Activated CD4-positive, CD25-positive, alpha-beta regulatory T cell treated with anti-CD3 and anti-CD28 coated beads, Interleukin-2, amount 50 U/mL, for 16 hours (primary cell): ENCODE data around the gene NPC2.
"Not testable (repeated sequence)": the region's sequence is repeated elsewhere in the genome, so short reads cannot be mapped to it uniquely, and the experiment has no call there.

Experiments used
- DNase-seq: peaks from one replicate; pipeline ENCODE4 v3.0.0-alpha.2; 2020; ENCODE audit warnings: low read depth, low spot score

Gene NPC2

GRCh38 chr14:74492776-74493342 lies at the start of gene NPC2:
Gene NPC2 (minus strand): TSS chr14:74493305. CDS start chr14:74493274, 31 bp downstream.
- DNase-seq = no peak

DNA sequence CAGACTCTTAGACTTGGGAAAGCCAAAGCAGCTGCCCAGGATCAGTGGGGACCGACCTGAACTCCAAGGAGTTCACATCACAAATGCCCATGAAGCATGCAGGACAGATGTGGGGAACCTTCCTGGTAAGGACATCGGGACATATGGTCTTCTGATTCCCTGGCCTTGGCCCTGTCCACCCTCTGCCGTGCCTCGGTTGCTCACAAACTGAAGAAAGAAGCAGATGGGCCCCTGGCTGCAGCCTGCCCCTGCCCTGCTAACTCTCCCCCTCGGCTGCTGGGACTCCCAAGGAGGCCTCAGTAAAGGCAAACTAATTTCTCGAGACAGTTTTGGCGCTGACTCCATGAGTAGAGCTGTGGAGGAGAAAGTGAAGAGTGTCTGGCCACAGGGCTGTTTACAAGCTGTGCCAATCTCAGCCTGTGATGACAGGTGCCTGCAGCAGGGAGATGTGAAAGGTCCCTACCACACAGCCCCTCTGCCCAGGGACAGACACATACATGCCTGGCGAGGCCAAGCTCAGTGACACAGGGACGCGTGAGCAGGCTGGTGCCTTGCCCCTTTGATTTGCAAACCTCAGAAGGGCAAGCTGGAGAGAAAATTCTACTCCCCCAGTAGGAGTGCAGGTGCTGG lies 49.1 kb upstream of the NPC2 start:
- no peak for DNase-seq

GRCh38 chr14:74541225-74541624 lies 48.1 kb upstream of the NPC2 start:
- DNase-seq = no peak

DNA sequence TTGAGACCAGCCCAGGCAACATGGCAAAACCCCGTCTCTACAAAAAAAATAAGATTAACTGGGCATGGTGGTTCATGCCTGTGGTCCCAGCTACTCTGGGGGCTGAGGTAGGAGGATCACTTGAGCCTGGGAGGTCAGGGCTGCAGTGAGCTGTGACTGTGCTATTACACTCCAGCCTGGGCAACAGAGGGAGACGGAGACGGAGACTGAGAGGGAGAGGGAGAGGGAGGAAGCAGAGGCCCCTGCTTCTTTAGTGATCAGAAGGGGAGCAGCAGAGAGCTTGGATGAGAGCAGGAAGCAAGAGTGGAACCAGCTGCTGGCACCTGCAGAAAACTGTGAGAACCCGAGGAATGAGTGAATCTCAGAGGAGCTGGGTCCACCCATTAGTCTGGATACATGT lies 46.4 kb upstream of the NPC2 start:
- no peak for DNase-seq

GRCh38 chr14:74538411-74539391 lies 45.6 kb upstream of the NPC2 start:
- DNase-seq = no peak

- not testable (repeated sequence) for DNase-seq
These were observed 43.2 kb upstream of the NPC2 start for GRCh38 chr14:74536336-74536735.

- DNase-seq = no peak
These were observed 42.7 kb upstream of the NPC2 start for GRCh38 chr14:74535756-74536325.

- no peak for DNase-seq
These were observed 40.5 kb upstream of the NPC2 start for GRCh38 chr14:74533576-74533975.

DNA sequence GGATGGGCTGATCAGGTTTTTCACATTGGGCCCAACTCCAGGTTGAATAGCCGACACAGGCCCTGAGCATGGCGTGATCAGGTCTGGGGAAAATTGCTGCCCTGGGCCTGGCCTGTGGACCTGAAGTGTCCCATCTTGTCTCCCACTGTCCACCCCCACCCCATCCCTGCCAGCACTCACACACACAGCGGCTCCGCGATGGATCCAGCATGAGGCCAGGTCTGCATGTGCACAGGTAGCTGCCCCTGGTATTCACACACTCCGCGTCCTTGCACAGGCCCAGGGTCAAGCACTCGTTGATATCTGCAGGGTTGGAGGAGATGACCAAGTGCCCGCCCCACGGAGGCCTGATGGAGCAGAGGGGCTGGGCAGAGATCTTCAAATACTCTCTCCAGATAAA lies 39.1 kb upstream of the NPC2 start:
- DNase-seq = no peak

- DNase-seq = no peak
These were observed 38.4 kb upstream of the NPC2 start for GRCh38 chr14:74531467-74531866.

DNA sequence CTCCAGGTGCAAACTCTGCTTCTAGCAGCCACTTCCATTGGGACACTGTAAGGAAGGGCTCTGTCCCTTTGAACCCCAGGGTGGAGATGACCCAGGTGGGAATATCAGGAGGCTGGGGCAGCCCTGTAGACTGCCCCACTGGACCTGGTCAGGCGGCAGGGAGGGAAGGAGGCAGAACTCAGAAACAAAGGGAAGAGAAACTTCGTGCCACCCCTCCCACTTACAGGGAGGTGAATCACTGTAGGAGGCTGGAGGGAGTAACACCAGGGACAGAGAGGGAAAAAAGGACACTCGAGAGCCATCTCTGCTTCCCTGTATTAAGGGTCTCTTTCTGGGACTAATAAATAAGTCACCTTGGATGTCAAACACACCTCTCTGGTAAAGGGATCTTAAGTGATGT lies 37.9 kb upstream of the NPC2 start:
- DNase-seq = no peak

DNA sequence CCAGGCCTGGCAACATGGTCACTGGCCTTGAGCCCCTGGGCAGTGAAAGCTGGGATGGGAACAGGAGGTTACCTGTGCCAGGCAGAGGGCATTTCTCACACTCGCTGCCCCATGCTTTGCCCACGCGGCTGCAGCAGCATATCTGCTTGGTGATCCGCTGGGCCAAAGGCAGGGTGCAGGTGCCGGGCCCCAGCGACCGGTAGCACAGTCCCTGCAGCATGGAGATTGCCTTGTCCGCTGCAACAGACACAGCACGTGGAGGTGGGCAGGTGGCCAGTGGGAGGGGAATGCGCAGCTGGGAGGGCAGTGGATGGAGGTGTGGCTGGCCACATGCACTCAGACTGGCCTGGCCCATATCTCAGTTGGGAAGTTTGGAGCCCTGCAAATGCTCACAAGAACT lies 35.8 kb upstream of the NPC2 start:
- DNase-seq = no peak

DNA sequence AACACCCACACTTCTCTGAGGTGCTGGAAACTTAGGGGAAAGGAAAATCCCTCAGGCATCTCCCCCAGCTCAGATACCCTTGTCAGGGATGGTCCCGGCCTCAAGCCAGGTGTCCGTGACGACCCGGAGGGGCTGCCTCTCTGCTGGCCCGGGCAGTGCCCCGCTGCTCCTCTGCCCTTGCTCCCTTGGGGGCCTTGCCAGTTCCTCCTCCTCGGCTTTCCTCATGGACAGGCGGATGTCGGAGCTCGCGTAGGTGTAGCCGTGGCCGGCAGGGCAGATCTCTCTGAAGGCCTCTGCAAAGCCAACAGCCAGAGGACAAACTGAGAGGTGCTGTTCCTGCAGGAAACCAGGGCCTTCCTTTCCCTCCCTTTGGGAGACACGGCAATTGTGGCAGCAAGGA lies 35.3 kb upstream of the NPC2 start:
- no peak for DNase-seq

DNA sequence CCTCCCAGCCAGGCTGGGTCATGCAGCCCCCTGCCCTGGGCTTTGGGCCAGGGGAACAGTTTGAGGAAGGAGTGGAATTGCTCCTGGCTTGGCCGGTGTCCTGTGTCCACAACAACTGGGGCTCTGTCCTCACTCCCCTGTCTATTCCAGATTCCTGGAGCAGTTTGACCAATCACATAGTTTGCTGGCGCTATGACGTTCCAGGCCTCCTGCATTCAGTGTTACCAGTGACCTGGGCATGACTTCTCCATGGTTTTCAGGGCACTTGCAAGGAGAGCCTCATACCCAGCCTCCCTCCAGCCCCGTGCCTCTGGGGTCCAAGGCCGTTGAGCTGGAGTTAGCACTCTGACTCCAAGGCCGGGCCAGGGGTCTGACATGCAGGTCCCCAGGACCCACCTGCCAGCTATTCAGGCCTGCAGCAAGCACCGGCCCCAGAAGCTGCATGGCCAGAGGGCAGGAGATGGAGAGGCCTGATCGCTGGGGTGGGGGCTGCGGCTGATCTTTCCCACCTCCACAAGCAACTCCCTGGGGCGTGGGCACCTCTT lies 34.7 kb upstream of the NPC2 start:
- DNase-seq = no peak

DNA sequence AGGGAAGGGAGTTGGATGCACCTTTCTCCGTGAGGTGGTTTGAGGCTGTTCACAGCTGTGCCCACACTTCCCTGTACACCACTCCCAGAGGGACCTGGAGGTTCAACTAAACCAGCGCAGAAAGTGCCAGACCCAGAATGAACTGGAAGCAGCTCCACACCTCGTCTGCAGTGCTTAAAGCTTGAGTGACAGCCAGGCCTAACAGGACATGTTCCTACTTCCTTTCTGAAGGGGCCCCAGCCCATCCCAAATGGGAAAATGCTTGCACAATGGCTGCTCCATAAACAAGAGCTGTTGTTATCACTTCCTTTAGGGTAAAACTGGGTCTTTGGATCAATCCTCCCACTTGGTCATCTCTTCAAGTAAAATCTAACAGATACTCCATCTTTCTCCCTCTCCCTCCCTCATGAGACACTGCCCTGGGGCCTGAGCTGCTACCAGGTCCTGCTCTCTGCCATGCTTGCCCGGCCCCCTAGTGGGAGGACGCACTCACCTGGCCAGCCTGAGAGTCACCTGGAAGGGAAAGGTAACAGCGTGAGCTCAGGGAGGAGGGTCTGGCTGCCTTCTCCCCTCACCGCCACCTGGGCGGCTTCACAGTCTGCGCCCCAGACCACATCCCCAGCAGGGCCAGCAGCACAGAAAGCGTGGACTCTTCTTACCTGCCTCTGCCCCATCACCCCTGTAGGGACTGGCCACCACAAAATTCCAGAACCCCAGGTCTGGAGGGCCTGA lies 33.9 kb upstream of the NPC2 start:
- no peak for DNase-seq

DNA sequence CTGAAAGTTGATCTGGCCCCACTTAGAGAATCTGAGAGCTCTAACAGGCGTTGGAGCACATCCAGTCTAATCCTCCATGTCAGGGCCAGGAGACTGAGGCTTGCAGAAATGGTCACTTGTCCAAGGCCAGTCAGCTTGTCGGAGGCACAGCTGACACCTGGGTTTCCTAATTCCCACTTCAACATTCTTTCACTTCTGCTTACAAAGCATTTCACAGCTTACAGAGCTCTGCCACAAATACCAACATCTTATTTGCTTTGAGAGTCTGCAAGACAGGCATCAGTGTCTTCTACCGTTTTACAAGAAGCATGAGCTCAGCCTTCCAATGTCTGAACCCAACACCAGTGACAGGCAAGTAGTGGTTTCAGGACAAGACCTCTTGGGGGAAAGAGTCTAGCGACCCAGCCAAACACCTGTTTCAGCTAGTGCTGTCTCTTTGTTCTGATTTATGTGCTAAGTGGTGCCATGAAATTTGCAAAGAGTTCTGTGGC lies 32.3 kb upstream of the NPC2 start:
- no peak for DNase-seq

DNA sequence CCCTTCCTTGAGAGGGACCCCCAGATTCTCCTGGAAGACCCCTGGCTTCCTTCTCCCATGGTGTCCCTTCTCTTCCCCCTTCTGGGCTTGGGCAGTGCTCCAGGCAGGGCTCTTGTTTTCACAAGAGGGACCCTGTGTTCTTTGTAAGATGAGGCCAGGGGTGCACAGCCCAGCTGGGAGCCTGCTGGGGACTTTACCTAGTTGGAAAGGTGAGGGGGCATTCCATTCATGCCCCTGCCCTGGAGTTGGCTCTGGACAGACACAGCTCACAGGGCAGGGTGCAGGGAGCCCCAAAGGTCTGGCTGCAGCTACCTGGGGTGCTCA lies 31.7 kb upstream of the NPC2 start:
- no peak for DNase-seq

GRCh38 chr14:74524076-74524811 lies 31.1 kb upstream of the NPC2 start:
- DNase-seq = no peak

- no peak for DNase-seq
These were observed 29.6 kb upstream of the NPC2 start for GRCh38 chr14:74522740-74523139.

- DNase-seq = no peak
These were observed 28.7 kb upstream of the NPC2 start for GRCh38 chr14:74521756-74522155.
